SK-N-SH (cell line): ENCODE data around the gene AKTIP. TPM values are rescaled to one million over a fixed set of nuclear protein-coding genes. Genes with fewer than 3 reads are reported as not detected.

ENCODE experiments used
- CTCF ChIA-PET: fragments of 300-600, 350-600 bp; formaldehyde crosslinking; extraction: SDS; loops from one replicate; lab custom pipeline; 2021; lab: Yijun Ruan, JAX
- POLR2A ChIA-PET: fragments of 350-600 bp; sonication (Branson Sonifier 250); formaldehyde crosslinking; extraction: SDS; loops from one replicate; lab custom pipeline; 2020; ENCODE audit warnings: antibody characterized with exemption, inconsistent platforms; lab: Yijun Ruan, JAX
- DNase-seq: peaks from one replicate; pipeline ENCODE4 v3.0.0; 2012
- H2AFZ ChIP-seq: fragments of 200-600 bp; sonication (generic); 2 replicates; pipeline ENCODE4 v1.8.1; 2016; ENCODE audit warnings: antibody characterized with exemption, mild to moderate bottlenecking, low read depth
- H3F3A ChIP-seq: fragments of 200-600 bp; sonication (generic); replicated peaks from 2 replicates; pipeline ENCODE3; 2016; ENCODE audit warnings: antibody characterized with exemption, mild to moderate bottlenecking; ENCODE audit not compliant: insufficient read depth
- H3K27ac ChIP-seq, 2 experiments: fragments of 200-500 bp in 1 of 2; fragments of 200-600 bp in 1 of 2; sonication (Bioruptor generic) in 1 of 2; sonication (generic), shearing (Covaris generic) in 1 of 2; 2 replicates each; pipeline versions ENCODE4 v1.5.1 to v1.6.1; 2014 to 2016; ENCODE audit warnings: low read depth in 2 of 2, inconsistent platforms in 1 of 2, low read length in 1 of 2, mild to moderate bottlenecking in 1 of 2, mixed read lengths in 1 of 2
- H3K27me3 ChIP-seq: fragments of 200-600 bp; sonication (generic), shearing (Covaris generic); 2 replicates; pipeline ENCODE4 v1.6.1; 2016; ENCODE audit warnings: mixed run types; ENCODE audit not compliant: insufficient read depth
- H3K36me3 ChIP-seq, 2 experiments: fragments of 200-500 bp in 1 of 2; fragments of 200-600 bp in 1 of 2; sonication (Bioruptor generic) in 1 of 2; sonication (generic) in 1 of 2; replicated peaks in 1 of 2; 2 replicates each; pipeline versions ENCODE3 to v1.5.1; 2014 to 2016; ENCODE audit warnings: low read length in 1 of 2, mild to moderate bottlenecking in 1 of 2; ENCODE audit not compliant: insufficient read depth in 2 of 2, control insufficient read depth in 1 of 2
- H3K4me1 ChIP-seq, 2 experiments: fragments of 200-500 bp in 1 of 2; fragments of 200-600 bp in 1 of 2; sonication (Bioruptor generic) in 1 of 2; sonication (generic), shearing (Covaris generic) in 1 of 2; 2 replicates each; pipeline versions ENCODE4 v1.5.1 to v1.6.1; 2014 to 2016; ENCODE audit warnings: low read depth in 1 of 2, low read length in 1 of 2, mixed run types in 1 of 2; ENCODE audit not compliant: insufficient read depth in 2 of 2, control insufficient read depth in 1 of 2
- H3K4me2 ChIP-seq: fragments of 200-600 bp; sonication (generic), shearing (Covaris generic); 2 replicates; pipeline ENCODE4 v1.6.1; 2017; ENCODE audit warnings: mixed run types
- H3K4me3 ChIP-seq, 2 experiments: fragments of 200-500 bp in 1 of 2; fragments of 200-600 bp in 1 of 2; sonication (Bioruptor generic) in 1 of 2; sonication (generic), shearing (Covaris generic) in 1 of 2; 2 replicates each; pipeline versions ENCODE4 v1.5.1 to v1.8.1; 2014 to 2016; ENCODE audit warnings: low read depth in 2 of 2, inconsistent platforms in 1 of 2, low read length in 1 of 2, mild to moderate bottlenecking in 1 of 2, mixed read lengths in 1 of 2, moderate library complexity in 1 of 2
- H3K79me2 ChIP-seq: fragments of 200-600 bp; sonication (generic); 2 replicates; pipeline ENCODE4 v1.8.1; 2017; ENCODE audit warnings: mild to moderate bottlenecking; ENCODE audit not compliant: insufficient read depth
- H3K9ac ChIP-seq: fragments of 200-600 bp; sonication (generic); 2 replicates; pipeline ENCODE4 v1.6.1; 2017; ENCODE audit warnings: mixed run types
- H3K9me2 ChIP-seq: fragments of 200-600 bp; sonication (generic); 2 replicates; pipeline ENCODE4 v1.6.1; 2017; ENCODE audit warnings: mixed run types
- H3K9me3 ChIP-seq: fragments of 200-600 bp; sonication (generic); 2 replicates; pipeline ENCODE4 v1.6.1; 2017; ENCODE audit warnings: mixed run types, mild to moderate bottlenecking, moderate library complexity
- H4K20me1 ChIP-seq: fragments of 200-600 bp; sonication (generic); 2 replicates; pipeline ENCODE4 v1.6.1; 2017; ENCODE audit warnings: mild to moderate bottlenecking, mixed run types; ENCODE audit not compliant: insufficient read depth
- FOSL2 ChIP-seq: IDR thresholded peaks from 2 replicates; pipeline ENCODE4 v1.4.0; 2012; ENCODE audit warnings: low read depth, mild to moderate bottlenecking, moderate library complexity, borderline replicate concordance
- GATA2 ChIP-seq: sonication (generic); formaldehyde crosslinking; IDR thresholded peaks from 2 replicates; pipeline ENCODE4 v1.5.0; 2020; ENCODE audit warnings: mild to moderate bottlenecking, missing genetic modification reagents
- MXI1 ChIP-seq: IDR thresholded peaks from 2 replicates; pipeline ENCODE4 v1.6.1; 2012; ENCODE audit warnings: mild to moderate bottlenecking, low read depth, low read length, improper control_type of control experiment
- NFIC ChIP-seq: IDR thresholded peaks from 2 replicates; pipeline ENCODE4 v1.4.0; 2012; ENCODE audit warnings: borderline replicate concordance
- NRF1 ChIP-seq: IDR thresholded peaks from 2 replicates; pipeline ENCODE4 v1.6.1; 2012; ENCODE audit warnings: low read depth, mild to moderate bottlenecking, low read length
- RXRA ChIP-seq: IDR thresholded peaks from 2 replicates; pipeline ENCODE4 v1.4.0; 2012; ENCODE audit warnings: low read depth, mild to moderate bottlenecking, borderline replicate concordance
- SMC3 ChIP-seq: IDR thresholded peaks from 2 replicates; pipeline ENCODE4 v1.6.1; 2012; ENCODE audit warnings: low read depth, low read length, improper control_type of control experiment
- TCF12 ChIP-seq: IDR thresholded peaks from 2 replicates; pipeline ENCODE4 v1.4.0; 2012
- TEAD4 ChIP-seq: IDR thresholded peaks from 2 replicates; pipeline ENCODE4 v1.4.0; 2012; ENCODE audit warnings: mild to moderate bottlenecking, borderline replicate concordance; ENCODE audit not compliant: insufficient read depth
- WGBS: methylation state at CpG from one replicate; pipeline ENCODE4 v1.1.6; 2017; ENCODE audit warnings: low lambda C conversion rate; 5-methylcytosine and 5-hydroxymethylcytosine counted together
- polyA plus RNA-seq, 3 experiments: library from polyadenylated mRNA; depleted of rRNA; stranded (reverse); fragments of >200 nt; gene quantifications; 2 replicates each; pipeline ENCODE4 v1.2.3, GENCODE V29; 2012
- TF ChIP-seq, protein P1 (sequence below): IDR thresholded peaks from 2 replicates; pipeline ENCODE4 v1.4.0; 2012; ENCODE audit warnings: low read depth, borderline replicate concordance
- TF ChIP-seq, protein P2 (sequence below): fragments of 200-600 bp; sonication (generic); IDR thresholded peaks from 2 replicates; pipeline ENCODE4 v1.6.1; 2017; ENCODE audit warnings: antibody characterized with exemption, mild to moderate bottlenecking, moderate library complexity
- TF ChIP-seq, protein P3 (sequence below): IDR thresholded peaks from 2 replicates; pipeline ENCODE4; 2012
- TF ChIP-seq, protein P4 (sequence below): IDR thresholded peaks from 2 replicates; pipeline ENCODE4 v1.4.0; 2012; ENCODE audit warnings: low read depth, borderline replicate concordance
- TF ChIP-seq, protein P5 (sequence below): fragments of 150-350 bp; IDR thresholded peaks from 2 replicates; pipeline ENCODE4 v1.6.1; 2017; ENCODE audit warnings: antibody characterized with exemption, low read length, low read depth, borderline replicate concordance

AKTIP gene
- polyA plus RNA-seq, 1 of the 3 experiments (the other 2 are of a cell fraction), result 21.0 TPM

DNA sequence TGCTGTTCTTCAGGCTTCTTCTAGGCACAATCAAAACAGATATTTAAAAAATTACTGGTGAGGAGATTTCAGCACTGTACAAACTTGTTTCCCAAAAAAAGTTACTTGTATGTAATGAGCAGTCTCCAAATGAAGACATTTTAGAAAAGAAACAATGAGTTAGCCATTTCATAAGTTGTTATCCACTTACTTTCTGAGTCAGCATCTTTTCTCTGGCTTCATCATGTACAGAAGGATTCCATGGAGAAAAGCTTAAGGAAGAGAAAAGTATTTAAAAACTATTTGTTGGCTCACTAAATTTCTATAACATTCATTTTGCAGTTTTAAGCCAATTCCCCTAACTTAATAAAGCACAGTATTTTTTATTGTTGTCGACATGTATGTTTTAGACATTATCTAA is 10.5 kb downstream of the AKTIP start (continued):
- no peak for TF ChIP-seq GATA2 (CRISPR knock-in tag)
- no peak for TF ChIP-seq TCF12
- no peak for TF ChIP-seq FOSL2
- TF ChIP-seq, protein P1, sequence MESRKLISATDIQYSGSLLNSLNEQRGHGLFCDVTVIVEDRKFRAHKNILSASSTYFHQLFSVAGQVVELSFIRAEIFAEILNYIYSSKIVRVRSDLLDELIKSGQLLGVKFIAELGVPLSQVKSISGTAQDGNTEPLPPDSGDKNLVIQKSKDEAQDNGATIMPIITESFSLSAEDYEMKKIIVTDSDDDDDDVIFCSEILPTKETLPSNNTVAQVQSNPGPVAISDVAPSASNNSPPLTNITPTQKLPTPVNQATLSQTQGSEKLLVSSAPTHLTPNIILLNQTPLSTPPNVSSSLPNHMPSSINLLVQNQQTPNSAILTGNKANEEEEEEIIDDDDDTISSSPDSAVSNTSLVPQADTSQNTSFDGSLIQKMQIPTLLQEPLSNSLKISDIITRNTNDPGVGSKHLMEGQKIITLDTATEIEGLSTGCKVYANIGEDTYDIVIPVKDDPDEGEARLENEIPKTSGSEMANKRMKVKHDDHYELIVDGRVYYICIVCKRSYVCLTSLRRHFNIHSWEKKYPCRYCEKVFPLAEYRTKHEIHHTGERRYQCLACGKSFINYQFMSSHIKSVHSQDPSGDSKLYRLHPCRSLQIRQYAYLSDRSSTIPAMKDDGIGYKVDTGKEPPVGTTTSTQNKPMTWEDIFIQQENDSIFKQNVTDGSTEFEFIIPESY, result no peak
- no peak for TF ChIP-seq RXRA
- TF ChIP-seq, protein P2, sequence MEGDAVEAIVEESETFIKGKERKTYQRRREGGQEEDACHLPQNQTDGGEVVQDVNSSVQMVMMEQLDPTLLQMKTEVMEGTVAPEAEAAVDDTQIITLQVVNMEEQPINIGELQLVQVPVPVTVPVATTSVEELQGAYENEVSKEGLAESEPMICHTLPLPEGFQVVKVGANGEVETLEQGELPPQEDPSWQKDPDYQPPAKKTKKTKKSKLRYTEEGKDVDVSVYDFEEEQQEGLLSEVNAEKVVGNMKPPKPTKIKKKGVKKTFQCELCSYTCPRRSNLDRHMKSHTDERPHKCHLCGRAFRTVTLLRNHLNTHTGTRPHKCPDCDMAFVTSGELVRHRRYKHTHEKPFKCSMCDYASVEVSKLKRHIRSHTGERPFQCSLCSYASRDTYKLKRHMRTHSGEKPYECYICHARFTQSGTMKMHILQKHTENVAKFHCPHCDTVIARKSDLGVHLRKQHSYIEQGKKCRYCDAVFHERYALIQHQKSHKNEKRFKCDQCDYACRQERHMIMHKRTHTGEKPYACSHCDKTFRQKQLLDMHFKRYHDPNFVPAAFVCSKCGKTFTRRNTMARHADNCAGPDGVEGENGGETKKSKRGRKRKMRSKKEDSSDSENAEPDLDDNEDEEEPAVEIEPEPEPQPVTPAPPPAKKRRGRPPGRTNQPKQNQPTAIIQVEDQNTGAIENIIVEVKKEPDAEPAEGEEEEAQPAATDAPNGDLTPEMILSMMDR, result no peak
- TF ChIP-seq, all 33 proteins: peak for 0

DNA sequence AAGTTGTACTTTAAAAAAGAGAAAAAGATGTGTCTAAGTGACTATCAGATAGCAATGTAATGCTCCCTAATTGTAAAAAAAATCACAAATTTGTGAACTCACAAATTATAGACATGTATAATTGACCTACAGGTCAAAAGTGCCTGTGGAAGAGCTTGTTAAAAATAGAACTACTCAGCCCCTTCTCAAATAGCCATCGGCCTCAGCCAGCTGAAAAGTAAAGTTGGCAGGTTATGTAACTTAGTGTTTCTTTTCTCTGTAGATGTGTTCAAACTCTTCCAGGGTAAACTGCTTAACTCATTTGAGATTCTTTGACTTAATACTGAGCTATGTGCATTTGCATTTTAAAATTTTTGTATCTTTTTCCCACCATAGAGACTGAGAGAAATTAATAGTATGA is 13.3 kb downstream of the AKTIP start:
- H3K4me2 ChIP-seq, result no peak overlapping the region

More for the DNA sequence above, 13.3 kb downstream of the AKTIP start:
- H3K9me3 ChIP-seq, result no peaks in the 10 kb centered on the region
- H3K36me3 ChIP-seq, result peaks cover 77 to 82% of the 10 kb centered on the region in 2 experiments
- DNase-seq, result no peak
- H2AFZ ChIP-seq, result no peak overlapping the region
- H4K20me1 ChIP-seq, result no peaks in the 10 kb centered on the region
- no peak overlapping the region for H3K9ac ChIP-seq
- WGBS, result 100% methylated on average over 1 of the region's 1 CpG
- no peak overlapping the region for H3K27ac ChIP-seq
- TF ChIP-seq GATA2 (CRISPR knock-in tag) (no peak), SMC3 (no peak), NRF1 (no peak), MXI1 (no peak), RXRA (no peak), TEAD4 (no peak), NFIC (no peak)
- TF ChIP-seq, protein P3, sequence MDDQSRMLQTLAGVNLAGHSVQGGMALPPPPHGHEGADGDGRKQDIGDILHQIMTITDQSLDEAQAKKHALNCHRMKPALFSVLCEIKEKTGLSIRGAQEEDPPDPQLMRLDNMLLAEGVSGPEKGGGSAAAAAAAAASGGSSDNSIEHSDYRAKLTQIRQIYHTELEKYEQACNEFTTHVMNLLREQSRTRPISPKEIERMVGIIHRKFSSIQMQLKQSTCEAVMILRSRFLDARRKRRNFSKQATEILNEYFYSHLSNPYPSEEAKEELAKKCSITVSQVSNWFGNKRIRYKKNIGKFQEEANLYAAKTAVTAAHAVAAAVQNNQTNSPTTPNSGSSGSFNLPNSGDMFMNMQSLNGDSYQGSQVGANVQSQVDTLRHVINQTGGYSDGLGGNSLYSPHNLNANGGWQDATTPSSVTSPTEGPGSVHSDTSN, result no peak
- TF ChIP-seq, protein P4, sequence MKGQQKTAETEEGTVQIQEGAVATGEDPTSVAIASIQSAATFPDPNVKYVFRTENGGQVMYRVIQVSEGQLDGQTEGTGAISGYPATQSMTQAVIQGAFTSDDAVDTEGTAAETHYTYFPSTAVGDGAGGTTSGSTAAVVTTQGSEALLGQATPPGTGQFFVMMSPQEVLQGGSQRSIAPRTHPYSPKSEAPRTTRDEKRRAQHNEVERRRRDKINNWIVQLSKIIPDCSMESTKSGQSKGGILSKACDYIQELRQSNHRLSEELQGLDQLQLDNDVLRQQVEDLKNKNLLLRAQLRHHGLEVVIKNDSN, result no peak
- TF ChIP-seq, protein P5, sequence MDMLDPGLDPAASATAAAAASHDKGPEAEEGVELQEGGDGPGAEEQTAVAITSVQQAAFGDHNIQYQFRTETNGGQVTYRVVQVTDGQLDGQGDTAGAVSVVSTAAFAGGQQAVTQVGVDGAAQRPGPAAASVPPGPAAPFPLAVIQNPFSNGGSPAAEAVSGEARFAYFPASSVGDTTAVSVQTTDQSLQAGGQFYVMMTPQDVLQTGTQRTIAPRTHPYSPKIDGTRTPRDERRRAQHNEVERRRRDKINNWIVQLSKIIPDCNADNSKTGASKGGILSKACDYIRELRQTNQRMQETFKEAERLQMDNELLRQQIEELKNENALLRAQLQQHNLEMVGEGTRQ, result no peak
- no peaks in the 10 kb centered on the region for H3K79me2 ChIP-seq
- no peaks in the 10 kb centered on the region for H3K9me2 ChIP-seq
- no peaks in the 10 kb centered on the region for H3K4me1 ChIP-seq
- CTCF ChIA-PET, result interaction anchor here (1.0 to 1.1 kb wide), 2 partner anchors 10 to 12 kb away, joined by 3 to 4 read pairs; no protein-coding TSS in a partner anchor
- no peak overlapping the region for H3K4me3 ChIP-seq
- H3F3A ChIP-seq, result no peaks in the 10 kb centered on the region
- no peaks in the 10 kb centered on the region for H3K27me3 ChIP-seq
- POLR2A ChIA-PET, result no interaction called here
